ENCODE measurements around the gene FREM3. TPM values are rescaled to one million over a fixed set of nuclear protein-coding genes. Genes with fewer than 3 reads are reported as not detected.
A peak's percentile ranks its signal among the peaks of the same experiment; 100 is the strongest.

FREM3 gene
- polyA plus RNA-seq, 1 of the 3 experiments (the other 2 are of a cell fraction) = 0.03 TPM

DNA sequence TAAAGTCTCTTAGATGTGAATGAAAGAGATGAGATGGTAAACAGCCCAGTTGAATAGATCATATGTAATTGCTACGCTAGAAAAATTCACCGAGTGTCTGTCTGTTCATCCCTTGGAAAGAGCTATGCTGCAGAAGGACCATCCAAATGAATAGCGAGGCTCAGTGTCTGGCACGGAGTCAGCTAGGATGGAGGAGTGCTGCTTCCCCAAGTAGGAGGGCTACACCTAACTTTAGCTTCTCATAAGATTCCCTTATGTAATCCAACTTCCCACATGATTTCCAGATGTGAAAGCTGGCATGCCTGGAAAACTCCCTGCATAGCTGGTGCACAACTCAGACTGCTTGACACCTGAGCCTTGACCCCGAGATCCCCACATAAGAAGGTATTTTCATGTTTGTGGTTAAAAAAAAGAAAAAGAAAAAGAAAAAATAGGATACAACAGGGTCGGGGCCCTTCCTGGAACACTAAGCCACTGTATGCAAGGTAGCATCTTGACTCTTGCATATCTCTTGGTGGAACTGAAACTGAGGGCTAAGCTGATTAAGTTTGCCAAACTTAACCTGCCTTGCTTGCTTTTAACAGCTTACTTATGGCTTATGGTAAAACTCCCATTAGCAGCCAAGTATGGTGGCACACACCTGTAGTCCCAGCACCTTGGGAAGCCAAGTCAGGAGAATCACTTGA, 82.3 kb downstream of the FREM3 start:
- Histone ChIP-seq H3K4me2 (no peak overlapping the region), H3K4me1 (ENCODE audit: control insufficient read depth in 1 of 2, insufficient read depth in 2 of 2, low read depth in 1 of 2, low read length in 1 of 2) (no peaks in the 10 kb centered on the region), H3K36me3 (replicated peaks in 1 of 2; ENCODE audit: control insufficient read depth in 1 of 2, insufficient read depth in 2 of 2, low read length in 1 of 2) (no peaks in the 10 kb centered on the region), H3K4me3 (ENCODE audit: low read depth in 2 of 2, low read length in 1 of 2) (no peak overlapping the region), H4K20me1 (ENCODE audit: insufficient read depth) (no peaks in the 10 kb centered on the region), H3K9ac (no peak overlapping the region), H3K79me2 (ENCODE audit: insufficient read depth) (no peaks in the 10 kb centered on the region), H3K27me3 (ENCODE audit: insufficient read depth) (no peaks in the 10 kb centered on the region), H3K9me3 (no peaks in the 10 kb centered on the region), H3K9me2 (no peaks in the 10 kb centered on the region), H2AFZ (ENCODE audit: low read depth) (no peak overlapping the region), H3F3A (replicated peaks; ENCODE audit: insufficient read depth) (no peaks in the 10 kb centered on the region), H3K27ac (ENCODE audit: low read depth in 2 of 2, low read length in 1 of 2) (no peak overlapping the region)
- TF ChIP-seq, protein P1, sequence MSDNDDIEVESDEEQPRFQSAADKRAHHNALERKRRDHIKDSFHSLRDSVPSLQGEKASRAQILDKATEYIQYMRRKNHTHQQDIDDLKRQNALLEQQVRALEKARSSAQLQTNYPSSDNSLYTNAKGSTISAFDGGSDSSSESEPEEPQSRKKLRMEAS (IDR thresholded peaks at IDR 0.05; ENCODE audit: low read depth) = peak; percentile 42; the same call in 1 of the 2 replicates
- no peak for TF ChIP-seq JUND (IDR thresholded peaks at IDR 0.05)
- no peak for TF ChIP-seq ELF1 (IDR thresholded peaks at IDR 0.05)
- TF ChIP-seq RCOR1 (IDR thresholded peaks at IDR 0.05; ENCODE audit: low read length) = no peak
- no peak for TF ChIP-seq SIN3A (IDR thresholded peaks at IDR 0.05; ENCODE audit: borderline replicate concordance, low read depth, low read length)
- peak; percentile 32; the same call in 1 of the 2 replicates for TF ChIP-seq TCF12 (IDR thresholded peaks at IDR 0.05)
- TF ChIP-seq, protein P2, sequence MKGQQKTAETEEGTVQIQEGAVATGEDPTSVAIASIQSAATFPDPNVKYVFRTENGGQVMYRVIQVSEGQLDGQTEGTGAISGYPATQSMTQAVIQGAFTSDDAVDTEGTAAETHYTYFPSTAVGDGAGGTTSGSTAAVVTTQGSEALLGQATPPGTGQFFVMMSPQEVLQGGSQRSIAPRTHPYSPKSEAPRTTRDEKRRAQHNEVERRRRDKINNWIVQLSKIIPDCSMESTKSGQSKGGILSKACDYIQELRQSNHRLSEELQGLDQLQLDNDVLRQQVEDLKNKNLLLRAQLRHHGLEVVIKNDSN (IDR thresholded peaks at IDR 0.05; ENCODE audit: borderline replicate concordance, low read depth) = no peak
- no peak for TF ChIP-seq FOSL2 (IDR thresholded peaks at IDR 0.05; ENCODE audit: borderline replicate concordance, low read depth)
- no peak for TF ChIP-seq RXRA (IDR thresholded peaks at IDR 0.05; ENCODE audit: borderline replicate concordance, low read depth)
- DNase-seq = no peak
- ChIA-PET POLR2A (no interaction called here), CTCF (no interaction called here)
- WGBS (ENCODE audit: low lambda C conversion rate) = 67% methylated on average over 6 of the region's 6 CpGs

DNA sequence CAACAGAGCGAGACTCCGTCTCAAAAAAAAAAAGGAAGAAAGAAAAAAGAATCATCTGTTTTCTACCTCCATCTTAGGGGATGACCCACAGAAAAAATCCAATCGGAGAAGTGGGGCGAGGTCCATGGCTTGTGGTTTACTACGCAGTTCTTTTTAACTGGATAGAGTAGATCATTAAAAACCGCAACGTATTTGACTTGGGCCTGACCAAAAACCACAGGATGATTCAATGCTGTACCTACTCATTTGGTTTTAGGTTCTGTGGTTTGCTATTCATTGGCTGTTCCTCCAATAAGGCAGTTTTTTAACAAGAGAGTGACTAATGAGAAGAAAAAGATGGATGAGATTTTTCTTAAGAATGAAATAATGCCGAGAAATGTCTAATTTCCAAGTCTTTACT, 83.7 kb downstream of the FREM3 start:
- H3K79me2 ChIP-seq (ENCODE audit: insufficient read depth) = no peaks in the 10 kb centered on the region
- no peak overlapping the region for H3K27ac ChIP-seq (ENCODE audit: low read depth in 2 of 2, low read length in 1 of 2)
- H3K9ac ChIP-seq = no peak overlapping the region
- no peak overlapping the region for H3K4me2 ChIP-seq
- DNase-seq = no peak
- ChIA-PET CTCF (no interaction called here), POLR2A (interaction anchor here (0.6 kb wide), 1 partner anchor 393 kb away, joined by 4 read pairs; no protein-coding TSS in a partner anchor)
- H3K36me3 ChIP-seq (replicated peaks in 1 of 2; ENCODE audit: control insufficient read depth in 1 of 2, insufficient read depth in 2 of 2, low read length in 1 of 2) = no peaks in the 10 kb centered on the region
- H3K9me3 ChIP-seq = no peaks in the 10 kb centered on the region
- 67% methylated on average over 8 of the region's 8 CpGs for WGBS (ENCODE audit: low lambda C conversion rate)
- H3K27me3 ChIP-seq (ENCODE audit: insufficient read depth) = no peaks in the 10 kb centered on the region
- no peak overlapping the region for H3K4me3 ChIP-seq (ENCODE audit: low read depth in 2 of 2, low read length in 1 of 2)
- no peaks in the 10 kb centered on the region for H3F3A ChIP-seq (replicated peaks; ENCODE audit: insufficient read depth)
- no peak overlapping the region for H2AFZ ChIP-seq (ENCODE audit: low read depth)
- no peaks in the 10 kb centered on the region for H3K9me2 ChIP-seq
- no peaks in the 10 kb centered on the region for H3K4me1 ChIP-seq (ENCODE audit: control insufficient read depth in 1 of 2, insufficient read depth in 2 of 2, low read depth in 1 of 2, low read length in 1 of 2)
- H4K20me1 ChIP-seq (ENCODE audit: insufficient read depth) = no peaks in the 10 kb centered on the region
- TF ChIP-seq SIN3A (IDR thresholded peaks at IDR 0.05; ENCODE audit: borderline replicate concordance, low read depth, low read length) (no peak), JUND (IDR thresholded peaks at IDR 0.05) (no peak), CHD2 (IDR thresholded peaks at IDR 0.05; ENCODE audit: low read length, partially characterized antibody) (no peak), NFIC (IDR thresholded peaks at IDR 0.05; ENCODE audit: borderline replicate concordance) (no peak), YY1 (IDR thresholded peaks at IDR 0.05; ENCODE audit: low read depth) (no peak), TEAD4 (IDR thresholded peaks at IDR 0.05; ENCODE audit: borderline replicate concordance, insufficient read depth) (0 out of 2 replicates have a peak, but pooled peaks have one; percentile 20), EP300 (IDR thresholded peaks at IDR 0.05; ENCODE audit: borderline replicate concordance in 1 of 2, low read depth in 1 of 2, low read length in 1 of 2) (no peak), FOXJ3 (CRISPR knock-in tag; IDR thresholded peaks at IDR 0.05) (no peak), ELF1 (IDR thresholded peaks at IDR 0.05) (no peak), FOSL2 (IDR thresholded peaks at IDR 0.05; ENCODE audit: borderline replicate concordance, low read depth) (peak; percentile 30; the same call in 1 of the 2 replicates), TCF12 (IDR thresholded peaks at IDR 0.05) (peak; percentile 36; the same call in 1 of the 2 replicates), RCOR1 (IDR thresholded peaks at IDR 0.05; ENCODE audit: low read length) (no peak), RXRA (IDR thresholded peaks at IDR 0.05; ENCODE audit: borderline replicate concordance, low read depth) (no peak)
- TF ChIP-seq, protein P3, sequence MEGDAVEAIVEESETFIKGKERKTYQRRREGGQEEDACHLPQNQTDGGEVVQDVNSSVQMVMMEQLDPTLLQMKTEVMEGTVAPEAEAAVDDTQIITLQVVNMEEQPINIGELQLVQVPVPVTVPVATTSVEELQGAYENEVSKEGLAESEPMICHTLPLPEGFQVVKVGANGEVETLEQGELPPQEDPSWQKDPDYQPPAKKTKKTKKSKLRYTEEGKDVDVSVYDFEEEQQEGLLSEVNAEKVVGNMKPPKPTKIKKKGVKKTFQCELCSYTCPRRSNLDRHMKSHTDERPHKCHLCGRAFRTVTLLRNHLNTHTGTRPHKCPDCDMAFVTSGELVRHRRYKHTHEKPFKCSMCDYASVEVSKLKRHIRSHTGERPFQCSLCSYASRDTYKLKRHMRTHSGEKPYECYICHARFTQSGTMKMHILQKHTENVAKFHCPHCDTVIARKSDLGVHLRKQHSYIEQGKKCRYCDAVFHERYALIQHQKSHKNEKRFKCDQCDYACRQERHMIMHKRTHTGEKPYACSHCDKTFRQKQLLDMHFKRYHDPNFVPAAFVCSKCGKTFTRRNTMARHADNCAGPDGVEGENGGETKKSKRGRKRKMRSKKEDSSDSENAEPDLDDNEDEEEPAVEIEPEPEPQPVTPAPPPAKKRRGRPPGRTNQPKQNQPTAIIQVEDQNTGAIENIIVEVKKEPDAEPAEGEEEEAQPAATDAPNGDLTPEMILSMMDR (IDR thresholded peaks at IDR 0.05) = no peak
- TF ChIP-seq, protein P2 (IDR thresholded peaks at IDR 0.05; ENCODE audit: borderline replicate concordance, low read depth) = no peak
- TF ChIP-seq, protein P4, sequence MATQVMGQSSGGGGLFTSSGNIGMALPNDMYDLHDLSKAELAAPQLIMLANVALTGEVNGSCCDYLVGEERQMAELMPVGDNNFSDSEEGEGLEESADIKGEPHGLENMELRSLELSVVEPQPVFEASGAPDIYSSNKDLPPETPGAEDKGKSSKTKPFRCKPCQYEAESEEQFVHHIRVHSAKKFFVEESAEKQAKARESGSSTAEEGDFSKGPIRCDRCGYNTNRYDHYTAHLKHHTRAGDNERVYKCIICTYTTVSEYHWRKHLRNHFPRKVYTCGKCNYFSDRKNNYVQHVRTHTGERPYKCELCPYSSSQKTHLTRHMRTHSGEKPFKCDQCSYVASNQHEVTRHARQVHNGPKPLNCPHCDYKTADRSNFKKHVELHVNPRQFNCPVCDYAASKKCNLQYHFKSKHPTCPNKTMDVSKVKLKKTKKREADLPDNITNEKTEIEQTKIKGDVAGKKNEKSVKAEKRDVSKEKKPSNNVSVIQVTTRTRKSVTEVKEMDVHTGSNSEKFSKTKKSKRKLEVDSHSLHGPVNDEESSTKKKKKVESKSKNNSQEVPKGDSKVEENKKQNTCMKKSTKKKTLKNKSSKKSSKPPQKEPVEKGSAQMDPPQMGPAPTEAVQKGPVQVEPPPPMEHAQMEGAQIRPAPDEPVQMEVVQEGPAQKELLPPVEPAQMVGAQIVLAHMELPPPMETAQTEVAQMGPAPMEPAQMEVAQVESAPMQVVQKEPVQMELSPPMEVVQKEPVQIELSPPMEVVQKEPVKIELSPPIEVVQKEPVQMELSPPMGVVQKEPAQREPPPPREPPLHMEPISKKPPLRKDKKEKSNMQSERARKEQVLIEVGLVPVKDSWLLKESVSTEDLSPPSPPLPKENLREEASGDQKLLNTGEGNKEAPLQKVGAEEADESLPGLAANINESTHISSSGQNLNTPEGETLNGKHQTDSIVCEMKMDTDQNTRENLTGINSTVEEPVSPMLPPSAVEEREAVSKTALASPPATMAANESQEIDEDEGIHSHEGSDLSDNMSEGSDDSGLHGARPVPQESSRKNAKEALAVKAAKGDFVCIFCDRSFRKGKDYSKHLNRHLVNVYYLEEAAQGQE (IDR thresholded peaks at IDR 0.05; ENCODE audit: low read depth, low read length) = no peak

Data from SK-N-SH (cell line).